ENCODE measurements around the gene VPS37C. TPM values are rescaled to one million over a fixed set of nuclear protein-coding genes. Genes with fewer than 3 reads are reported as not detected.

The VPS37C gene
- total RNA-seq, 1 experiment from 2014 or later = 36.3 TPM

DNA sequence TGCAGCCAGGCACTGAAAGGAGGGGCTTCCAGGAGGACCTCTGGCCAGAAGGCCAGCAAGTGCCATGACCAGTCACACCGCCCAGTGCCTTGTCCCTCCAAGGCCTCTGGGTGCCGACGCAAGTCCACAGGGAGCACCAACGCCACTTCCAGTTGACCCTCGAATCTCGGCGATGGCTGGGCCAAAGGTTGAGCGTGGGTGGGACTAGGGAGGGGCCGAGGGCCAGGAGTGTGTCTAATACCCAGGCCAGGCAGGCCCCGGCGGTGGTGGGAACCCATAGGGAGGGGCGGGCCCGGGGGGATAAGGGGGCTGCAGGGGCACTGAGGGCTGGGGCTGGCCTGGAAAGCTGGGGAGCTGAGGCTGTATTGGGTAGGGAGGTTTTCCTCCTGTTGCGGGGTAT lies 29.6 kb downstream of the VPS37C start:
- Histone ChIP-seq H3K4me1 (peaks cover 6% of the 10 kb centered on the region; the same call in 1 of the 2 replicates), H3K4me3 (ENCODE audit: low read depth, low read length) (no peak overlapping the region), H3K36me3 (ENCODE audit: control insufficient read depth, insufficient read depth, low read length) (no peaks in the 10 kb centered on the region; the same call in 1 of the 2 replicates), H3K9me3 (no peaks in the 10 kb centered on the region), H3K27me3 (replicated peaks; ENCODE audit: control insufficient read depth, insufficient read depth, low read length) (no peaks in the 10 kb centered on the region)
- BruUV-seq (replicated peaks) = no TSS peak
- Mint-ChIP-seq H3K9me3 (ENCODE audit: unreplicated experiment) (no peaks in the 10 kb centered on the region), H3K27ac (ENCODE audit: unreplicated experiment) (no peak overlapping the region), H3K4me3 (ENCODE audit: unreplicated experiment) (no peak overlapping the region), H3K4me1 (ENCODE audit: low read depth, unreplicated experiment) (peaks cover 9% of the 10 kb centered on the region), H3K27me3 (ENCODE audit: insufficient read depth, unreplicated experiment) (no peaks in the 10 kb centered on the region), H3K36me3 (ENCODE audit: insufficient read depth, unreplicated experiment) (peaks cover 17% of the 10 kb centered on the region)
- intact Hi-C loops (cut with micrococcal nuclease; ENCODE audit: unreplicated experiment) = loop anchor here (2.0 kb wide), 1 partner anchor 33 kb away; no protein-coding TSS in a partner anchor
- DNase-seq = no peak
- ChIA-PET CTCF (interaction anchor here (2.1 kb wide), 1 partner anchor 10 kb away, joined by 4 read pairs; no protein-coding TSS in a partner anchor), POLR2A (no interaction called here)
- TF ChIP-seq CTCF (IDR thresholded peaks at IDR 0.05; ENCODE audit: insufficient read depth in 1 of 2, low read depth in 1 of 2, low read length in 1 of 2, severe bottlenecking in 1 of 2, unreplicated experiment in 1 of 2) = no peak

DNA sequence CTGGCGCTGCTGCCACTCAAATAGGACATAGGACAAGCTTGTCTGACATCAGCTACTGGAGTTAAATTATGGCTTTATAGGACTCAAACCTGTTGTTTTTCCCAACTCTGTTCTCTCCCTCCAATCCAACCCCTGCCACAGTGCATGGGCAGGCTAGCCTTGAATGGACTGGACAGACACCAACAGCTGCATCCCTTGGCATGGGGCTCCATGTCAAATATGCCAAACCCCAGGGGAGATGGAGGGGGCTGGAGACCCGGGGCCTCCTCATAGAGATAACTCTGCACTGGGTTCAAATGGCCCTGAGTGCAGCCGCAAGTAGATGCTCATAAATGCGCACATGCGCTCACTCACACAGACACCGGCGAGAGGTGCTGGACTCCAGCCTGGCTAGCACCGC lies 30.0 kb downstream of the VPS37C start:
- DNase-seq = no peak
- intact Hi-C loops (cut with micrococcal nuclease; ENCODE audit: unreplicated experiment) = loop anchor here (2.0 kb wide), 1 partner anchor 34 kb away; no protein-coding TSS in a partner anchor
- TF ChIP-seq CTCF (IDR thresholded peaks at IDR 0.05; ENCODE audit: insufficient read depth in 1 of 2, low read depth in 1 of 2, low read length in 1 of 2, severe bottlenecking in 1 of 2, unreplicated experiment in 1 of 2) = no peak
- Histone ChIP-seq H3K36me3 (ENCODE audit: control insufficient read depth, insufficient read depth, low read length) (no peaks in the 10 kb centered on the region; the same call in 1 of the 2 replicates), H3K27me3 (replicated peaks; ENCODE audit: control insufficient read depth, insufficient read depth, low read length) (no peaks in the 10 kb centered on the region), H3K9me3 (no peaks in the 10 kb centered on the region), H3K4me1 (peaks cover 6% of the 10 kb centered on the region; the same call in 1 of the 2 replicates), H3K4me3 (ENCODE audit: low read depth, low read length) (no peak overlapping the region)
- peaks cover 9% of the 10 kb centered on the region for H3K4me1 Mint-ChIP-seq (ENCODE audit: low read depth, unreplicated experiment)
- ChIA-PET POLR2A (interaction anchor here (0.6 kb wide), 1 partner anchor 31 kb away, joined by 3 read pairs; no protein-coding TSS in a partner anchor), CTCF (interaction anchor here (1.2 to 2.1 kb wide), 2 partner anchors 11 to 40 kb away, joined by 4 read pairs; no protein-coding TSS in a partner anchor)
- H3K36me3 Mint-ChIP-seq (ENCODE audit: insufficient read depth, unreplicated experiment) = peaks cover 19% of the 10 kb centered on the region
- no peaks in the 10 kb centered on the region for H3K27me3 Mint-ChIP-seq (ENCODE audit: insufficient read depth, unreplicated experiment)
- no peak overlapping the region for H3K4me3 Mint-ChIP-seq (ENCODE audit: unreplicated experiment)
- no peak overlapping the region for H3K27ac Mint-ChIP-seq (ENCODE audit: unreplicated experiment)
- no peaks in the 10 kb centered on the region for H3K9me3 Mint-ChIP-seq (ENCODE audit: unreplicated experiment)
- BruUV-seq (replicated peaks) = no TSS peak

- Mint-ChIP-seq H3K4me1 (ENCODE audit: low read depth, unreplicated experiment) (peaks cover 9% of the 10 kb centered on the region), H3K27me3 (ENCODE audit: insufficient read depth, unreplicated experiment) (no peaks in the 10 kb centered on the region), H3K9me3 (ENCODE audit: unreplicated experiment) (no peaks in the 10 kb centered on the region), H3K4me3 (ENCODE audit: unreplicated experiment) (no peak overlapping the region), H3K36me3 (ENCODE audit: insufficient read depth, unreplicated experiment) (peaks cover 22% of the 10 kb centered on the region), H3K27ac (ENCODE audit: unreplicated experiment) (peak overlapping the region; percentile 60)
- H3K36me3 ChIP-seq (ENCODE audit: control insufficient read depth, insufficient read depth, low read length) = no peaks in the 10 kb centered on the region; the same call in 1 of the 2 replicates
- H3K9me3 ChIP-seq = no peaks in the 10 kb centered on the region
- intact Hi-C loops (cut with micrococcal nuclease; ENCODE audit: unreplicated experiment) = loop anchor here (1.0 to 5.0 kb wide), 6 partner anchors 22 to 213 kb away; no protein-coding TSS in a partner anchor
- peak; percentile 90 to 94 for DNase-seq
- peak; percentile 99 to 100 for TF ChIP-seq CTCF (IDR thresholded peaks at IDR 0.05; ENCODE audit: insufficient read depth in 1 of 2, low read depth in 1 of 2, low read length in 1 of 2, severe bottlenecking in 1 of 2, unreplicated experiment in 1 of 2)
- H3K4me1 ChIP-seq = peaks cover 6% of the 10 kb centered on the region; the same call in 1 of the 2 replicates
- ChIA-PET CTCF (interaction anchor here (0.7 to 2.1 kb wide), 6 partner anchors 12 to 1971 kb away, joined by 3 to 5 read pairs (median 4); no protein-coding TSS in a partner anchor), POLR2A (no interaction called here)
- BruUV-seq (replicated peaks) = no TSS peak
- H3K4me3 ChIP-seq (ENCODE audit: low read depth, low read length) = no peak overlapping the region
- no peaks in the 10 kb centered on the region for H3K27me3 ChIP-seq (replicated peaks; ENCODE audit: control insufficient read depth, insufficient read depth, low read length)
Measured at GRCh38 chr11:61129639-61130523, 31.3 kb downstream of the VPS37C start.
